ENCODE results near the gene MEIKIN. TPM values are rescaled to one million over a fixed set of nuclear protein-coding genes. Genes with fewer than 3 reads are reported as not detected.

The MEIKIN gene
- total RNA-seq, 1 donor from 2014 or later: not detected

- no peaks in the 10 kb centered on the region for H3K4me1 Mint-ChIP-seq
- no peak overlapping the region for H3K4me3 Mint-ChIP-seq
- no peak overlapping the region for H3K27ac Mint-ChIP-seq
- H3K27me3 Mint-ChIP-seq (ENCODE audit: low read depth): peaks cover 13% of the 10 kb centered on the region
- no peak for TF ChIP-seq CTCF (IDR thresholded peaks at IDR 0.05; ENCODE audit: unreplicated experiment)
- no peaks in the 10 kb centered on the region for H3K36me3 Mint-ChIP-seq
- no peaks in the 10 kb centered on the region for H3K9me3 Mint-ChIP-seq
- DNase-seq (ENCODE audit: low spot score in 2 of 2, unreplicated experiment in 2 of 2): no peak
Observed at GRCh38 chr5:131984956-131985665, 39.6 kb upstream of the MEIKIN start.

DNA sequence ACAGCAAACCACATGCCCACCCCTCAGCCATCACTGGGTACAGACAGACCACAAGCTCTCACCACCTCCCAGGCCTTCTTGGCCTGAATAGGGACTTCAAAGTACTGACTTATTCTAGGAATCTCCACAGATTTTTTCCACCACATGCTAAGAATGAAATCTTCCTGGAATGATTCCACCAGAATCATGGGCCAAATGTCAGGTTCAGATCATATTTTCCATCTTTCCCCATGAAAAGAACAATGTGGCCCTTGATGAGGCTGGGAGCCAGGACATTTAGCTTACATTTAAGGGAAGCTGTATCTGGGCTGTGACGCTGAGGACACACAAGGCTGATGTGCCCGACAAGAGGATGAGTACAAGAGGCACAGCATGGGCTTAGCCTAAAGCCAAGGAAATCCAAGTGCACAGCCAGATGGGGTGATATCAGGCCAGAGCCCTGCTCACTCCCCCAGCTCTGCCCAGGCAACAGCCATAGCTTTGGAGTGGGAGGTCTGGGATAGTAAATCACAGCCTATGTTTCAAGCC is 37.8 kb upstream of the MEIKIN start:
- DNase-seq (ENCODE audit: low spot score in 2 of 2, unreplicated experiment in 2 of 2): no peak
- H3K27ac Mint-ChIP-seq: no peak overlapping the region
- H3K27me3 Mint-ChIP-seq (ENCODE audit: low read depth): peaks cover 17% of the 10 kb centered on the region
- no peak overlapping the region for H3K4me3 Mint-ChIP-seq
- H3K36me3 Mint-ChIP-seq: no peaks in the 10 kb centered on the region
- no peaks in the 10 kb centered on the region for H3K9me3 Mint-ChIP-seq
- no peaks in the 10 kb centered on the region for H3K4me1 Mint-ChIP-seq
- TF ChIP-seq CTCF (IDR thresholded peaks at IDR 0.05; ENCODE audit: unreplicated experiment): no peak

- no peaks in the 10 kb centered on the region for H3K36me3 Mint-ChIP-seq
- no peaks in the 10 kb centered on the region for H3K4me1 Mint-ChIP-seq
- H3K4me3 Mint-ChIP-seq: no peak overlapping the region
- TF ChIP-seq CTCF (IDR thresholded peaks at IDR 0.05; ENCODE audit: unreplicated experiment): no peak
- H3K27me3 Mint-ChIP-seq (ENCODE audit: low read depth): peaks cover 18% of the 10 kb centered on the region
- no peak overlapping the region for H3K27ac Mint-ChIP-seq
- H3K9me3 Mint-ChIP-seq: no peaks in the 10 kb centered on the region
- DNase-seq (ENCODE audit: low spot score in 2 of 2, unreplicated experiment in 2 of 2): no peak
Observed at GRCh38 chr5:131981516-131981915, 36.1 kb upstream of the MEIKIN start.

DNA sequence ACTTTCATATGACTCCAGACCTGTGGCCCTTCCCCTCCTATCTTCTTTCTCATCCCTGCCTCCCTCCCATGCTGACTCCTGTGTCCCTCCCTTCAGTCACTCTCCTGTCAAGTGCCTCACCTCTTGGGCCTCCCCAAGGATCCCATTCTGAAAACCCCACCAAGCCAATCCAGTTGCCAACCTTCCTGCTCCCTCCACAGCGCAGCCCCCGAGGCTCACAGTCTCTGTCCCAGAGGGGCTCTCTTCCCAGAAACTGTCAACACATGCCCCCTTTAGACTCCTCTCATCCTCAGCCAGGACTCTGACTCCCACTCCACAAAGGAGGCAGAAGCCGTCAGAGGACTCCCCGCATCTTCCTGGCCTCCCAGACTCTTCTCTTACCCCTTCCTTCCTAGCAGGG is 35.2 kb upstream of the MEIKIN start:
- Mint-ChIP-seq H3K4me3 (no peak overlapping the region), H3K27me3 (ENCODE audit: low read depth) (peaks cover 18% of the 10 kb centered on the region), H3K27ac (no peak overlapping the region), H3K9me3 (no peaks in the 10 kb centered on the region), H3K36me3 (no peaks in the 10 kb centered on the region), H3K4me1 (no peaks in the 10 kb centered on the region)
- no peak for TF ChIP-seq CTCF (IDR thresholded peaks at IDR 0.05; ENCODE audit: unreplicated experiment)
- no peak for DNase-seq (ENCODE audit: low spot score in 2 of 2, unreplicated experiment in 2 of 2)

DNA sequence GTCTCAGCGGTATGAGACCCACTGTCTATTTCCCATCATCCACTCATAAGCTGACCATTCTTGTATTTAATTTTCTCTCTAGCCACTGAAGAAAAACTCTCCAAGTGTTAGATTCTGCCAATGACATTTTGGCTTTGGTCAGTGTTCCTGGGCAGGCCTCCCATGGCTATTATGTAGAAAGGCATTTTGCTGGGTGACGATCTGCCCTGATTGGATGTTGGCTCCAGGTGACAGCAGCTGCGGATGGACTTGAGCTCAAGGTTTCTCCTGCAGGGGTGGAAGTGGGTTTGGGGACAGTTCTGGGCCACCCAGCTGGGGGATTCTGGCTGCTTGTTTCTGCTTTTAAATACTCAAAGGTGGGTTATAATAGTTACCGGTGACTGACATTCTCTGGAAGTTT is 34.4 kb upstream of the MEIKIN start:
- DNase-seq (ENCODE audit: low spot score in 2 of 2, unreplicated experiment in 2 of 2): no peak
- TF ChIP-seq CTCF (IDR thresholded peaks at IDR 0.05; ENCODE audit: unreplicated experiment): no peak
- Mint-ChIP-seq H3K4me3 (no peak overlapping the region), H3K27me3 (ENCODE audit: low read depth) (peaks cover 18% of the 10 kb centered on the region), H3K36me3 (no peaks in the 10 kb centered on the region), H3K27ac (no peak overlapping the region), H3K9me3 (no peaks in the 10 kb centered on the region), H3K4me1 (no peaks in the 10 kb centered on the region)

Data from mesothelial cell of epicardium (in vitro differentiated cells).